GM19397 (cell line): ENCODE measurements around the gene PCARE.
"Not testable (repeated sequence)": the region's sequence is repeated elsewhere in the genome, so short reads cannot be mapped to it uniquely, and the experiment has no call there.

Experiments
- ATAC-seq: cut with Tn5 transposase; IDR thresholded peaks from one replicate; pipeline ENCODE4 v1.9.1; 2021; ENCODE audit warnings: mild to moderate bottlenecking, moderate library complexity; ENCODE audit not compliant: unreplicated experiment

PCARE gene

DNA sequence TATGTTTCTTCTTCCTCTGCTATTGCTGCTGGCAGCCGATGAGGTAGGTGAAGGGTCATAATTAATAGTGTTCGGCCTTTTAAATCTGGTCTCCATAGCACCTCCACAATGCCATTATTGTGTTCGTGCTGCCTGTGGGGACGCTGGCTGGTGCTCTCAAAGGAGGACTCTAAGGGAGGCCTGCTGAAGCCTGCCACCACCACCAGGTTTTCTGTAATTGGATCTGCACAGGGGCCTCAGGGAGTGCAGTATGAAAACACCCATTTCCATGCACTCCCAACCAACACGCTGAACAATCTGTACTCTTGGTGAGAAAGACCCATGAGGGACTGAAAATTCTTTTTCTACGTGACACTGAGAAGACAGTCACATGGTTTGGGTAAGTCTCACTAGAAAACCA, 23.2 kb upstream of the PCARE start:
- no peak for ATAC-seq

DNA sequence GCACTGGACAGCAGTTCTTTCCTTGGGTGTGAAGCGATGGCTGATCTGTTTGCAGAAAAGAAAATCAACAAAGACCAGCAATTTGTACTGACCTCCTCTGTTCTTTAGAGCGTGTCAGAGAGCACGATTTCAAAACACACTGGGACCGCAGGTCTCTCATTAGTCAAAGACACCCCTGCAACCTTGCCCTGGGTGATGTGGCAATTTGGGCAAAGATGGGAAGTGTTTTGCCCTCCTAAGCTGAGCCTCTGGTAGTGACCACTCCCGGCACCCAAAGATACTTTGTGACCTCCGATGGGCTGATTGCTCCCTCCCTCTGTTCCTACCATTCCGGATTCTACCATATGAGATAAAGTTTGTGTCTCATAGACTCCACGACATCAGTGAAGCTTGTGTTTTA, 22.6 kb upstream of the PCARE start:
- no peak for ATAC-seq

DNA sequence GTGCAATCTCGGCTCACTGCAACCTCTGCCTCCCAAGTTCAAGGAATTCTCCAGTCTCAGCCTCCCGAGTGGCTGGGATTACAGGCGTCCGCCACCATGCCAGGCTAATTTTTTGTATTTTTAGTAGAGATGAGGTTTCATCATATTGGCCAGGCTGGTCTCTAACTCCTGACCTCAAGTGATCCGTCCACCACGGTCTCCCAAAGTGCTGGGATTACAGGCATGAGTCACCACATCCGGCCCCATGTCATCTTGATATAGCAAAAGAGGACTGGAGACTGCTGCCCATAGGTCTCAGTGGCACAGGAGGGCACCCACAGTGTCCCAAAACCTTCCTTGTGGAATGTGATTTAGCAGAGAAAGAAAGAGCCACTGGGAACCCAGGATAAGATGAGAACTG, 16.0 kb upstream of the PCARE start:
- ATAC-seq: not testable (repeated sequence)

DNA sequence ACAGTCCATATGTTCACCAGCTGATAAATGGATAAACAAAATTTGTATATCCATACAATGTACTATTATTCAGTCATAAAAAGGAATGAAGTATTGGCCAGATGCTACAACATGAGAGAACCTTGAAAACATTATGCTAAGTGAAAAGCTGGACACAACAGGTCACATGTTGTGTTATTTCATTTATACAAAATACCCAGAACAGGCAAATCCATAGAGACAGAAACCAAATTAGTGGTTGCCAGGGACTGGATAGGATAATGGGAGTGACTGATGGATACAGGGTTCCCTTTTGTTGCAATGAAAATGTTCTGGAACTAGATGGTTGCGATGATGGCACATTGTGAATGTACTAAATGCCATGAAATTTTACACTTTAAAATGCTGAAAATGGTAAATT, 10.2 kb upstream of the PCARE start:
- no peak for ATAC-seq

DNA sequence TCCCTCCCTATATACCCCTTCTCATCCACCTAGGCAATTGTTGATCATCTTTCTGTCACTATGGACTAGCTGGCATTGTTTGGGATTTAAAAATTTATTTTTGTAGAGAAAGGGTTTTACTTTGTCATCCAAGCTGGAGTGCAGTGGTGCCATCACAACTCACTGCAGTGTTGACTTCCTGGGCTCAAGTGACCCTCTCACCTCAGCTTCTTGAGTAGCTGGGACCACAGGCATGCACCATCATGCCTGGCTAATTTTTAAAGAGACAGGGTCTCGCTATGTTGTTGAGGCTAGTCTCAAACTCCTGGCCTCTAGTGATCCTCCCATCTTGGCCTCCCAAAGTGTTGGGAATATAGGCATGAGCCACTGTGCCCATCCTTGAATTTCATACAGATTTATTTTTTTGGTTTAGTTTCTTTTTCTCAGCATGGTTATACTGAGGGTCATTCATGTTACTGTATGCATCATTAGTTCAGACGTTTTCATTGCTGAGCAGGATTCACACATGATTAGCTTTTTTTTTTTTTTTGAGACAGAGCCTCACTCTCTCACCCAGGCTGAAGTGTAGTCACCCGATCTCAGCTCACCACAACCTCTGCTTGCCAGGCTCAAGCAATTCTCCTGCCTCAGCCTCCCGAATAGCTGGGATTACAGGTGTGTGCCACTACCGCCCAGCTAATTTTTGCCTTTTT, 8.6 kb upstream of the PCARE start:
- ATAC-seq: peak; percentile 71

DNA sequence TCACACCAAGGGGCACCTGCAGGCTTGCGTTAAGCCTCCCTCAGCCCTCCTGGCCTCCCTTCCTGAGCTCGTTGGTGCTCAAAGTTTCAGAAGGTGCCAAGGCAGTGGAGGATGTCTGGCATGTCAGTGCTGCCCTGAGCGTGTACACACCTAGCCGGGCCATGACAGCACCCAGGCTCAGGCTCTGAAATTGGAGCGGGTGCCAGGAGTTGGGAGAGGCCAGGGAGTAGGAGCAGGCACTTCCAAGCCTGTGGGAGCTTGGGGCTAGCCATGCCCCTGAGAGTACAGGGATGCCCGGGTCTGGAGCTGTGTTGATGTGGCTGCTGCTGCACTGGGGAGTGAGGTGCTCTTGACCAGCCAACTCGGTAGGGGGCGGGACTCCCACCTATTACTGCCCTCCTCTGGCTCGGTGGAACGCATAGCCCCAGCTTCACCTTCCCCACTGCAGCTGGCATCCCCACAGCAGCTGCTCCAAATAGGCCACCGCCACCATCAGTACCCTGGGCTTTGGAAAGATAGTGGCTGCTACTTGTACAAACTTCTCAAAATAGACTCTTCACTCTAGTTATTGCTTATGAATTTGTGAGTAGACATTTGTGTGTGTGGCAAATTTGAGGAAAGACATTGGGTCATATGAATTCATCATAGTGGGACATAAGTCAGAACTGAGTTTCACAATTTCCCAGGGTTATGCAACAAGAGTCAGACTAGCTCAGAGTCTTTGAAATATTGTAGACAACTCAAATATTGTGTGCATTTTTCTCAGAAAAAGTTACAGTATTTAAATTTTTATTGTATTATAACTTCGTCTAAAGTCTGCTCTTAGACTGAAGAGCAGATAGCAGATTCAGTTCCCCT, 6.8 kb upstream of the PCARE start:
- no peak for ATAC-seq

DNA sequence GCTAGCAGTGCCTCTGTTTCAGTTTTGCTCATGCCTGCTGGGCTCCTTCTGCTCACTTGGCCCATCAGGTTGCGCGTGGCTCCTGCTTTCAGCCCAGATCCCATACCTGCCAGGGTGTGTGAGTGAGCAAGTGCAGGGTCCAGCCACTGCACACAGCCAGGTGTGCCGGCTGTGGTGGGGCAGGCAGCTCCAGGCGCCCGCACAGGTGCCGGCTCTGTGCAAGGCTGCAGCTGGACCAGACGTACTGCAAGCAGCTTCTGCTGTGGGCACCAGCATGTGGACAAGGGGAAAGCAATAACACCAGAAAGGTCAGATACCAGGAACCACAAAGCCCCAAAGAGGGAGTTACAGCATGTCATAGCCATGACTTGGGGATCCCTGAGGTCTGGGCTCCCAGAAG, 5.6 kb upstream of the PCARE start:
- no peak for ATAC-seq

DNA sequence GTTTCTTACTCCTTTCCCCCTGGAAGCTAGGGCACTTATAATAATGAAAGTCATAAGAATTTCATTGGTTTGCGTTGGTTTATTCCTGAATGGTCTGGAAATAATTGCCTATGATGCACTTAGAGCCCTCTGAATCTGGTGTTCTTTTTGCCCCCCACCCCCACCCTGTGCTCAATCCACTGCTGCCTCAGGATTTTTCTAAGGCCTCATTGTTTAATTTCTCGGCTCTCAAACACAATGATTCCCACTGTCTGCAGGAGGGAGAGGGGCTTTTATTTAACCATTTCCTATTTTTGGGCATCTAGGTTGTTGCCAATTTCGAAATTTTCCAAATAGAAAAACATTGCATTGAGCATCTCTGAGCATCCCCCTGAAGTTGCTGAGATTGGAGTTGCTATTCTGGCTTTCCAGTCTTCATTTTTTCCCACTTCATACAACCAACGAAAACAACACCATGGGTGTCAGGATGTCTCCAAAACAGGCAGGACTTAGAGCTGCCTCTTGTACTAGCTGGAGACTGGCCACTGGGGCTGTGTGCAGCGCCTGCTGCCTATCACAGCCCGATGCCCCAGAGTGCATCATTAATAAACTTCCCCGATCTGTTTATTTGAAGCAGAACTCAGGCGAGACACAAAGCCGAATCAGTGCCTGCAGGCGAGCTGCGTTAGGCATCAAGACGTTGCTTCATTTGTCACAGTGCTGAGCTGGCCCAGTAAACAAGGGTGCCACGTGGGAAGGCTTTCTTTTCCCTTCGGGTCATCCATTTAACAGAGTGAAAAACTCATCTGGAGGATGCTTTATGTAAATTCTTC, 1.8 kb upstream of the PCARE start:
- ATAC-seq: no peak

DNA sequence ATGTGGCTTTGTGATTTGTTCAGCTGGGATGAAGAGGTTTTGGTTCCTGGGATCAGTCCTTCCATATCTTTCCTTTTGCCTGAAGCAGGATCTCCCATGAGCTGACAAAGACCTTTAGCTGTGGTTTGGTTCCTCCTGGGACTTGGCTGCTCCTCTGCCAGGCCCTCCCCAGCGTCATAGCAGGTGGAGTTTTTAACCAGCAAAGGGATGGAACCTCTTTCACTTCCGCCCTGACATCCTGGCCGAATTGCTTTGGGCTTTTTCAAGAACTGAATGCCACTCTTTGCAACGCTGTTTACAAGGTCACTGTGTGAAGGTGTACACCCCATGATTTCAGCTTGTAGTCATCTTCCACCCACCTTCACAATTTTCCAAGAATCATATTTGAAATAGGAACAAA, 390 bp downstream of the PCARE start:
- no peak for ATAC-seq

DNA sequence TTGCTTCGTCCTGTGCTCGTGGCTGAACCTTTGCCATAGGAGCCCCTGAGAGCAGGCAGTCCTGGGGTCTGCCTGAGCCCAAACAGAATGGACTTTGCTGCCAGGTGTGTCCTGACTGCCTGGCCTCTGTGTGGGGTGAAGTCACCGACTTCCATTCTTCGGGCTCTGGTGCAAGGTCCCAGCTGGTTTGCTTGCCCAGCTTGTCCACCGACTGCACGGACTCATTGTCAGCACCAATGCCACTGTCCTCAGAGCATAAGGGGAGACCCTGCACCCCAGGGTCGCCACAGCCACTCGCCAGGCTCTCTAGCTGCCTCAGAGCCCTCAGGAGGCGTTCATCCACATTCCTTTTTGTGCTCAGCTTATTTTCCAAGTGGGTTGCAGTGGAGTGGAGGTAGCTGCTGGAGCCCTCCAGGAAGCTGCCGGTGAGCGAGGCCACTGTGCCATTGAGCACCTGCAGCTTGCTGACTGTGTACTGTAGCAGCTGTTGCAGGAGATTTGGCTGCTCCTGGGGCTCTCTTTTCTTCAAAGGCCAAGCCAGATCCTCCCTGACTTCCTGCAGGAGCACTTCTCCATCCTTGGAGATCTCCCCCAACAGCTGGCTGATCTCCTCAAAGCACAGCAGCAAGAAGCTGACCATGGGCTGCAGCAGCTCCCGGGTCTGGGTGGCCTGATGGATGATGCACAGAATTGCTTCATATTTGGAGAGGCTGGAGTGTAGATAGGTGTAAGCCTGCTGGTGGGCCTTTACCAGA, 1.2 kb downstream of the PCARE start:
- no peak for ATAC-seq

DNA sequence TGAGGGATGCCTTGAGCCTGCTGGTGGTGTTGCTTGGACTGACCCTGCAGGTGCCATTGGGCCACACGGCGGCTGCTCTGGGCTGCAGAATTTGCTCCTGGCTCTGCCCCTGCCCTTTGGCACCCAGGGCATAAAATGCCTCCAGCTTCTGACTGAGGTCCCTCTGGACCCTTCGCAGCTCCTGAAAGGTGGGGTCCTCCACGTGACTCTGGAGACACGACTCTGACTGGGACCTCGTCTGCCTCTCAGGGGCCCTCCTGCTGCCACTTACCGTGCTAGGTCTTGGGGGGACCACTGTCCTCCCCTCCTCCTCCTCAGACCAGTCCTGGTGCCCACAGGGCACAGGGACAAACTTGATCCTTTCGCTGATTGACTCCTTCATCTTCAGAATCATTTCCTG, 2.1 kb downstream of the PCARE start:
- no peak for ATAC-seq

DNA sequence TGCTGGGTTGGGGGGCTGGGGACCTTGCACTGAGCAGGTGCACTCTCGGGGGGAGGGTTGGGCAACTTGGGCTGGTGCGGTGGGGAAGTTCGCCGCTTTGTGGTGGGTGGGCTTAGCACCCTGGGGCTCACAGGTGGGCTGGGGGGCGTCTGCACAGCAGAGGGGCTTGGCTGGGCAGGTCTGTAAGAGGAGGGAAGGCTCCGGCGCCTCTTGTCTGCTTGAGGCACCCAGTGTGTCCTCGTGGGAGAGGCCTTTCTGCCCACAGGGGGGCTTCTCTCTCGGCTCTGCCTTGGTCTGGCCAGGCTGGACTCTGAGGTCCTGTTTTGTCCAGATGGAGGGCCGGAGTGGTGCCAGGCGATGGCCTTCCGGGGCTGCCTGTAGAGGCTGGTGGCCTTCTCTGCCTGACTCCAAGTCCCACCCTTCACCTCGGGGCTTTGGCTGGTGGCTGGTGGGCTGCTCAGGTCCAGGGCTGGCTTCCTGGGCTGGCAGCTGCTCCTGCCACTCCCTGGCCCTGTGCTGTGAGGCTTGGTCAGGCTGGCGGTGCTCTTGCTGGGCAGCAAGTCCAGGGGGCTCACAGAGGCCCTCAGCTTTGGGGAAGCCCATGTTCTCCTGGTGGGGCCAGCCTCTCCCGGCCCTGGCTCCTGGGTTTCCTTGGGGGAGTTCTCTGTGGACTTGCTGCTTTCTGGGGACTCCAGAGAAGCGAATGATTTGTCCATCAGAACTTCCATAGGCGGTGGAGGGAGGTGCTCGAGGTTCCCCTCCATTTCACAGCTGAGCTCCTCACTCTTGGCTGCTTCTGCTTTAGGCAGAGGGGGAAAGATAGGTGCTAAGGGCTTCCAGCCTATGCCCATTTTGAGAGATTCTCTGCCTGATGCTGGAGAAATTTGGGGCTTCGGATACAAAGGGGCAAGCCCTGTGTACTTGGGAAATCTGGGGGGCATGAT, 3.0 kb downstream of the PCARE start:
- no peak for ATAC-seq

DNA sequence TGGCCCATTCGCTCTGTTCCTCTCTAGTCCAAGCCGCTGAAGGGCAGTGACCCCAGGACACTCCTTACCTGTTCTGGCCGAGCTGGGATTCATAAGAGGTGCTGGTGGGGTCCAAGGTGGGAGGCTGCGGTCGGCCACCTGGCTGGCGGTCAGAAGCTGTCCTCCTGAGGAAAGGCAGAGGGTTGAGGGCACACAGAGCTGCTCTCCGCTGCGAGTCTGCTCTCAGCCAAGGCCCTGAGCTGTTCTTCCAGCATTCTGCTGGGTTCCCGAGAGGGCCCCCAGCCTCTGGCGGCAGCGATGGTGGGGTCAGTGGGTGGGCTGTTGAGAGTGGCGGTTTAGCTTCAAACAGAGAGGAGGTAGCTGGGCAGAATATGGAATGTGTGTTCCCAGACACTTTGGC, 3.8 kb downstream of the PCARE start:
- ATAC-seq: no peak

DNA sequence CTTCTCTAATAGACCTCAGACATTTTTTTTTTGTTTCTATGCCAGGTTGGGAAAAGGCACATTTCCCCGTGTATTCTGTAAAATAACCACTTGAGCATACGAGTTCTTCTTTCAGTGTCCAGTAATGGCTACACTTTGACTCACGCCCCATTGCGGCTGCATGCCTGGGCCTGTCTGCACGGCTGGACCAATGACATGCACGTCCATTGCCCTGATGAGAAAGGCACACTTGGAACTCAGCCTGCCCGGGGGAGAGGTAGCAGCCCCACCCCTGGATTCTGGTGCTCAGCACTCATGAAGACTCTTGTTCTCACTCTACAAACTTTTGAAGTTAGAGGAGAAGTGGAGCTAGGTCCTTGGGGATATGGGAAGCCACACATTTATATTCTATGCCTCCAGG, 5.8 kb downstream of the PCARE start:
- ATAC-seq: no peak

DNA sequence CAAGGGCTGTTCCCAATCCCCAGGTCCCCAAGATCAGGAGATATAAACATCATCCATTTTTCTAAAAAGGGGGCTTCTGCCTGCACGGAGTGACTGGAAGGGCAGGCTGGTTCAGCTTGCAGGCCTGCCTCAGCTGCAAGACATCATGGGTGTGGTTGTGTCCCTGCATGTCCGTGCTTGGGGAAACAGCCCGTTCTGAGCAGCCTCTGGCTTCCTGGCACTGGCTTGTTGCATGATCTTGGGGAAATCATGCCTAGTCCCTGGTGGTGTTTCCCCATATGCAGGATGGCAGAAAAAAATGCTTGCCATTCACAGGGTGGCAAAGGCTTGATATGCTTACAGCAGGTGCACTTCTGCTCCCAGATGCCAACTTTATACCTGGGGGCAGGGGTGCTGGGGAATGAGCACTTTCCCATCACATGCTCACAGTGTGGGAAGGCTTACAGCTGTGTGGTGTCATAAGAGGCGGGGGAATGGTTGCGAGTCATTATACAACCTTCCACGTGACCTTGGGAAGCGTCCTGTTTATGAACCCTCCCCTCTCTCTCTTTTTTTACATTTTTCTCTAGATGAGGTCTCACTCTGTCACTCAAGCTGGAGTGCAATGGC, 7.2 kb downstream of the PCARE start:
- ATAC-seq: no peak

DNA sequence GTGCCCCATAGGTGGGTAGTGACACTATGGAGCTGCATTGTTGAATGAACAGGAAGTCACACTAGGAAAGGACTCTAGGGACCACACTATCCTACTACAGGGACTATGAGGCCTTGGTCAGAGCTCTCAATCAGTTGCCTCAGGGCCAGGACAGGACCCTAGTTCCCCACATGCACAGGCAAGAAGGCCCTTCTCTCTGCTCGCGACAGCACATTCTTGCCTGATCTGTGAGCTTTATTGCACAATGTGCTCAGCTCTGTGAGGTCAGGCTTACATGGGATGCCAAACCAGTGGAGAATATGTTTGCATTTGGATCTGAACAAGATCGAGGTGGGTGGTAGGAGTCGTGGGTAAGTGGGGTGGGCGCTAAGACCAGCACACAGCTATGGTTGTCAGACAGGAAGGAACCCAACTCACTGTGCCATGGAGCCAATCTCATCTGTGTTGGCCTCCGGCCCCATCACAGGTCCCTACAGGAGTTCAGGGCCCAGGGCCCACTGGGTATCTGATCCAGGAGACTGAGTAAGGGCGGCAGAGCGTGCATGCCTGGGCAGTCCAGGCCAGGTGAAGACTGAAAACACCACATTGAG, 8.0 kb downstream of the PCARE start:
- ATAC-seq: no peak

DNA sequence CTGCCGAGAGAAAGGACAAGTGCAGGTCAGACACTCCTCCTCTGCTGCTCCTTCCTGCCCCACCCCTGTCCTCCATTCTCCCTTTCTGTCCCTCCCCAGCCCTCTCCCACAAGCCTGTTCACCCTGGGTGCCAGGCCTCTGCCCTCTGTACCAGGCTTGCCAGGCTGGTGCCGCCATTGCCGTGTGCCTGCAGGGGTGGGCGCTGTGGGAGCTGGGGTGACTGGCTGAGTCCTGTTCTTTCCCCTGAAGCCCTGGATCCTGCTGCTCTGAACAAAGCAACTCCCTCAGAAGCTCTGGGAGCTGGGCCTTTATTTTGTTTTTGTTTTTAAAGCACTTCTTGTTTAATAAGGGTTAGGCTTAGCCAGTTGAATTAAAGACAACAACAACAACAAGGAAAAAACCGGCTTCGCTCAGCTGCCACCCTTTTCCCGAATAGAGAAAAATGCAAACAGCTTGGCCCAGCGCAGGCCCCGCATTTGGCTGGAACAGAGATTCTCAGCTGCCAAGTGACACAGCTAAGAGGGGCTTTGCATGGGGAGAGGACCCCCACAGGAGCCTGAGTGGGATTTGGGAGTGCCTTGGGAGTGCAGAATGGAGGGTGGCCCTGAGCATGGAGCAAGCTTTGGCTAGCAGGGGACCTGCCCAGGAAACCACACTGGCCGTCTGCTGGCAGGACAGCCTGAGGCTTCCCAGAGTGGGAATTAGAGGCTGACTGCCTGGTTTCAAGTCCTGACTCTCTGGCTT, 9.1 kb downstream of the PCARE start:
- ATAC-seq: no peak

DNA sequence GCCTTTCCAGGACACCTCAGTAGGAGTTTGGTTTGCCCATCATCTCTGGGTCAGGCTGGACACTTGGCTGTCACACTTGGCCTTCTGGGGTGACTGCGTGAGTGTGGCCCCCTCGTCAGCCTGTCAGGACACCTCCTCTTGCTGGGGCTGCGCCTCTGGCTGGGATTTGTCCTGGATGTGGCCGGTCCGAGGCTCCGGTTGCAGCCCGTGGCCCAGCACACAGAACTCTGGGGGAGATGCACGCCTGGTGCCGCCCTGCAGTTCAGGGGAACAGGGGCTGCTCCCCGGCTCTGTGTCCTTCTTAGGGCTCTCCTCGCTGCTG, 9.6 kb downstream of the PCARE start:
- no peak for ATAC-seq

DNA sequence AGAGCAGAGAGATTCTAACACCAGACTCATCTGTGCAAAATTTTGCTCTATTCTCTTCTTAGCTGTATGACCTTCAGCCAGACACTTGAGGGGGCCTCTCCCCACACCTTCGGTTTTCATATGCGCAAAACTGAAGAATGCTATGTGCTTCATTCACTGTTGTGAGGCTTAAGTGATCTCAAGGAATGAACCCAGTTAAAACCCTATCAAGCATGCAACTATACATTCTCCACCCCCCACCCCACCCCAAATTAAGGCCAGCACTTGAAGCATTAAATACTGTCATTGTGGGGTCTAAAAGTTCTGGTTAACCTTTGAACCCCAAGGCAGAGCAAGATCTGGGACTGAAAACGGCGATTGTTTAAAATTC, 10.0 kb downstream of the PCARE start:
- no peak for ATAC-seq
